ENCODE measurements around the gene ALLC.

DNA sequence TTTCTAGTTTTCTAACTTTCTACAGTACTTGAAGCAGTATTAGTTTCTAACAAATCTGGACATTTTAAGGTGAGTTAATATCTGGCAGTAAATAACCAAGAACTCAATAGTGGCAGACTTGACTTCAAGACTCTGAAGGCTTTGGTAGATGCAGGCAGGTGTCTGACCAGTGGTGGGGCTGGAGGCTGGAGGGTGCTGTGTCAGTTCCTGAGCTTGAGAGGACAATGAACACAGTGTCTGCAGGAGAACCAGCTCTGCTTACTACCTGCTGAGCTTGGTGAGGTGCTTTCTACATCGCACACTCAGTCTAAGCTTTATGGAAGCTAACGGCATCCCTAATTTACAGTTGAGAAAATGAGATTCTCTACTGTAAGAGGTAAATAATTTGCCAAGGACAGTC, 21.2 kb downstream of the ALLC start:
- TF ChIP-seq, protein P1, sequence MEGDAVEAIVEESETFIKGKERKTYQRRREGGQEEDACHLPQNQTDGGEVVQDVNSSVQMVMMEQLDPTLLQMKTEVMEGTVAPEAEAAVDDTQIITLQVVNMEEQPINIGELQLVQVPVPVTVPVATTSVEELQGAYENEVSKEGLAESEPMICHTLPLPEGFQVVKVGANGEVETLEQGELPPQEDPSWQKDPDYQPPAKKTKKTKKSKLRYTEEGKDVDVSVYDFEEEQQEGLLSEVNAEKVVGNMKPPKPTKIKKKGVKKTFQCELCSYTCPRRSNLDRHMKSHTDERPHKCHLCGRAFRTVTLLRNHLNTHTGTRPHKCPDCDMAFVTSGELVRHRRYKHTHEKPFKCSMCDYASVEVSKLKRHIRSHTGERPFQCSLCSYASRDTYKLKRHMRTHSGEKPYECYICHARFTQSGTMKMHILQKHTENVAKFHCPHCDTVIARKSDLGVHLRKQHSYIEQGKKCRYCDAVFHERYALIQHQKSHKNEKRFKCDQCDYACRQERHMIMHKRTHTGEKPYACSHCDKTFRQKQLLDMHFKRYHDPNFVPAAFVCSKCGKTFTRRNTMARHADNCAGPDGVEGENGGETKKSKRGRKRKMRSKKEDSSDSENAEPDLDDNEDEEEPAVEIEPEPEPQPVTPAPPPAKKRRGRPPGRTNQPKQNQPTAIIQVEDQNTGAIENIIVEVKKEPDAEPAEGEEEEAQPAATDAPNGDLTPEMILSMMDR (IDR thresholded peaks at IDR 0.05; ENCODE audit: borderline replicate concordance, extremely low read depth, low read length, poor library complexity, severe bottlenecking): no peak
- no peak for TF ChIP-seq EZH2 (IDR thresholded peaks at IDR 0.05; ENCODE audit: borderline replicate concordance, low read depth, low read length, severe bottlenecking)
